ENCODE data around the gene CAVIN1. TPM values are rescaled to one million over a fixed set of nuclear protein-coding genes. Genes with fewer than 3 reads are reported as not detected.
"Not testable (repeated sequence)": the region's sequence is repeated elsewhere in the genome, so short reads cannot be mapped to it uniquely, and the experiment has no call there.

The CAVIN1 gene, protein sequence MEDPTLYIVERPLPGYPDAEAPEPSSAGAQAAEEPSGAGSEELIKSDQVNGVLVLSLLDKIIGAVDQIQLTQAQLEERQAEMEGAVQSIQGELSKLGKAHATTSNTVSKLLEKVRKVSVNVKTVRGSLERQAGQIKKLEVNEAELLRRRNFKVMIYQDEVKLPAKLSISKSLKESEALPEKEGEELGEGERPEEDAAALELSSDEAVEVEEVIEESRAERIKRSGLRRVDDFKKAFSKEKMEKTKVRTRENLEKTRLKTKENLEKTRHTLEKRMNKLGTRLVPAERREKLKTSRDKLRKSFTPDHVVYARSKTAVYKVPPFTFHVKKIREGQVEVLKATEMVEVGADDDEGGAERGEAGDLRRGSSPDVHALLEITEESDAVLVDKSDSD
- polyA plus RNA-seq: 100 to 1,000 TPM in 2 of 3 donors, 10 to 100 TPM in 1; 30.4 to 517 (median 414) TPM

DNA sequence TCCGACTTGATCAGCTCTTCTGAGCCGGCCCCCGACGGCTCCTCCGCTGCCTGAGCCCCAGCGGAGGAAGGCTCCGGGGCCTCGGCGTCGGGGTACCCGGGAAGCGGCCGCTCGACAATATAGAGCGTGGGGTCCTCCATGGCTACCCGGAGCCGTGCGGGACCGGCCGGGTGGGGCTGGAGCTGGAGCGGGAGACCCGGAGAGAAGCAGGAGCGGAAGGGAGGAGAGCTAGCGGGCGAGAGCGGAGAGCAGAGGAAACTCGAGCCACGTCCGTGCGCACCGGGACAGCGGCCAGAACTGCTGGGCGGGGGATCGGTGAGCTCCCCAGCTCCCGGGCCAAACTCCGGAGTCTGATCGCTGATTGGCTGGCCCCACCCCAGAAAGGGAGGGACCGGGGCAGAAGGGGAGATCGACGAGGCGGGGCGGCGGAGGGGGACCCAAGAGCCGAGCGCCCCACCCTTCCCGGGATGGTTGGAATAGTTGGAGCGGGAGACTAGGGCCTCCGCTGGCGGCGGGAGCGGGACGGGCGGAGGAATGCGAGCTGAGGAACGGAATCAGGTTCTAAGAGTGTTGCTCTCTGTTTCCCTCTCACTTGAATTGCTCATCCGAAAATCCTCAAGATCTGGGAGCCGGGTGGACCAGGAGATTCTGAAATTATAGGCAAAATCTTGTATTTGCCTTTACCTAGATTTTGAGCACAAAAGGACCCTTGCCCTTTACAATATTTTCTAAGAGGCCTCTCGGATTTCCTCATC lies at the start of gene CAVIN1:
TSS of gene CAVIN1 (minus strand) at position 299 of the 755 bp plus-strand sequence. CDS start at position 140, 159 bp downstream.
- H3K27ac ChIP-seq (ENCODE audit: low read depth, low read length): peak within 1 kb of the TSS; percentile 48
- 2 to 4% (median 2%) methylated on average over 51 to 58 of the region's 58 CpGs for WGBS, 3 donors

DNA sequence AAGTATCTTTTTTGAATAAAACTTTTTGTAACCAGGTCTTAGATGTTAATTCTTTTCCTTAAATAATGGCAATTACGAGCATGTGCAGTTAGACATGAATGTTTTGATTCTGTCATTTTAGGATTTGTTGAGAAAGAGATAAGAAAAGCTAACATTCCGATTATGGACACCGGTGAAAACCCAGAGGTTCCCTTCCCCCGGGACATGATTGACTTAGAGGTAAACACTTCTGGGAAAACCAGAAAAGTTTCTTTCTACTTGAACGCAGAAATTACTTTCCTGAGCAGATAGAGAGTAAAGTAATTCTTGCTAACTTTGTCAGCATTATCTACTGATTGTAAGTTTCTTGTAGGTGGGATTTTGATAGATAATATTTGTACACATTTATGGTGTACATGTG lies 44.8 kb upstream of the CAVIN1 start:
- WGBS, 3 donors: 26 to 74% (median 71%) methylated on average over 5 of the region's 5 CpGs
- no peak overlapping the region for H3K27ac ChIP-seq (ENCODE audit: low read depth, low read length)

DNA sequence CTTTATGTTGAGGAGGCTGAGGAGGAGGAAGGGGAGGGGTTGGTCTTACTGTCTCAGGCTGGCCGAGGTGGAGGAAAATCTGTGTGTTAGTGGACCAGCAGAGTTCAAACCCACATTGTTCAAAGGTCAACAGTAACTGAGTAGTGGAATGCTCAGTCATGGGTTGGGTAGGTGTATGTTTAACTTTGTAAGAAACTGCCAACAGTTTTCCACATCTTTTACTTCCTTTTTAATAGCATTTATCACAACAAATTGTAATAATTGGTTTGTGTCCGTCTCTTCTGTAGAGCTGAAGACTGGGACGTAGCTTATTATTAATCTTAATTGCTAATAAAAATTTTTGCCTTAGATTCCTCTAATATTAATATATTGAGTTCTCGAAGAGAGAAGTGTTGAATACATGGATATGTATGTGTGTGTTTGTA lies 40.9 kb upstream of the CAVIN1 start:
- 61 to 82% (median 78%) methylated on average over 4 of the region's 4 CpGs for WGBS, 3 donors
- no peak overlapping the region for H3K27ac ChIP-seq (ENCODE audit: low read depth, low read length)

DNA sequence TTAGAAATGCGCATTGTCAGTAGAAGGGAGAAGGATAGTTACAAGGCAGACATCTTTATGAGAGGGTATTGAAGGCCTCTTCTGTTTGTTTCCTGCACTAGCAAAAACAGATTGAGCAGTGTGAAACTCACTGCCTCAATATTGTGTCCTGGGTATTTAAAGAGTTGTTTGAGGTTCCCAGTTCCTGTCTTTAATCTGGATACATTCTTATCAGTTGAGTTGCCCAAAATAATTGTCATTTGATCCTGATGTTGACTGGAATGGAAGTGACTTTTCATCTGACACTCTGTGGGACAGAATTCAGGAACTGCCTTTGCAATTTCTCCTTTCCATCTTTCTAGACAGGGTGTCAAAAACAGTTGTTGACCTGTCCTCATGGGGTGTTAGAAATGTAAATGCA lies 37.3 kb upstream of the CAVIN1 start:
- no peak overlapping the region for H3K27ac ChIP-seq (ENCODE audit: low read depth, low read length)
- WGBS, 3 donors: 73 to 86% (median 82%) methylated on average over 1 of the region's 1 CpG

DNA sequence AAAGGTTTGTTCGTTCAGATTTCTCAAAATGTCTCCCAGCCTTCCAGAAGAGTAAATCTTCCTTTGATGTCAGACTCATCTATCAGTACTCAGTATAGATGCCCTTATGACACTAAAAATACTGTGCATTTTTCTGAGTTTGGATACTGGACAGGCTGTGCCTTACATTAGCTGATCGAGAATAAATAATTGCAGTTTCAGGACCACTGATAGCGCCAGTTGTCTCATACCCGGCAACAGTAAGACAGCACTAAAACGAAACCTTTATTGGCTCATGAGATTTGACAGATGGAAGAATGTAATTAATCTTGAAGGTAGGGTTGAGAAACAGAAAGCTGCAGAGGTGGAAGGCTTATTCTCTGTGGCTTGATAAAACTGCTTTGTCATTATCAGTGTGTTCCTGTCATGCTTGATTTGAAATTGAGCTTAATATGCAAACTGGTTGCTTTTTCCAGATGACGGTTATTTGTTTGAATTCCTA lies 36.8 kb upstream of the CAVIN1 start:
- WGBS, 3 donors: 6 to 12% (median 11%) methylated on average over 6 of the region's 6 CpGs

DNA sequence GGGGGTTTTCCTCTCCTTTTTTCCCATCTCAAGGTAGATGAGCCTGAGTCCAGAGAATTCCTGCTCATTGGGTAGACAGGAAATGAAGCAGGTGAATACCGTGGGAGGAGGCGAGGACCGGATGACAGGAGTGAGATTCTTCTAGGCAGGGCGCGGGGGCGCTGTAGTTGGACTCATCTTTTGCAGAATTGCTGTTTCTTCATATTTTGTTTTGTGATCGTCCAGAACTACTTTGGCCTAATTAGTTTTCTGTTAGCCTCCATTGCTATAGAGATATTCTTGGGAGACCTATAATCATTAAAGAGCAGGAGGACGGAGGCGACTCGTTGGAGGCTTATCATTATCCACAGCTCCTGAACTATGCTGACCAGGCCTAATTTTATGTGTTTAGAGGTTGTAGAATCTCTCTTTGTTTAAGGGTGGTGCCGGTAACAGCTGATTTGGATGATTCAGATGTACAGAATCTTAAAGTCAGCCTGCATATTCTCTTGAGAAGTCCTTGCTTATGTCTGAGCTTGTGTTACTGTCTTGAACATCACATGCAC lies 36.3 kb upstream of the CAVIN1 start:
- H3K27ac ChIP-seq (ENCODE audit: low read depth, low read length): peak overlapping the region; percentile 61
- 3 to 4% (median 4%) methylated on average over 11 of the region's 11 CpGs for WGBS, 3 donors

More for the DNA sequence above, 36.8 kb upstream of the CAVIN1 start:
- H3K27ac ChIP-seq (ENCODE audit: low read depth, low read length): no peak overlapping the region

DNA sequence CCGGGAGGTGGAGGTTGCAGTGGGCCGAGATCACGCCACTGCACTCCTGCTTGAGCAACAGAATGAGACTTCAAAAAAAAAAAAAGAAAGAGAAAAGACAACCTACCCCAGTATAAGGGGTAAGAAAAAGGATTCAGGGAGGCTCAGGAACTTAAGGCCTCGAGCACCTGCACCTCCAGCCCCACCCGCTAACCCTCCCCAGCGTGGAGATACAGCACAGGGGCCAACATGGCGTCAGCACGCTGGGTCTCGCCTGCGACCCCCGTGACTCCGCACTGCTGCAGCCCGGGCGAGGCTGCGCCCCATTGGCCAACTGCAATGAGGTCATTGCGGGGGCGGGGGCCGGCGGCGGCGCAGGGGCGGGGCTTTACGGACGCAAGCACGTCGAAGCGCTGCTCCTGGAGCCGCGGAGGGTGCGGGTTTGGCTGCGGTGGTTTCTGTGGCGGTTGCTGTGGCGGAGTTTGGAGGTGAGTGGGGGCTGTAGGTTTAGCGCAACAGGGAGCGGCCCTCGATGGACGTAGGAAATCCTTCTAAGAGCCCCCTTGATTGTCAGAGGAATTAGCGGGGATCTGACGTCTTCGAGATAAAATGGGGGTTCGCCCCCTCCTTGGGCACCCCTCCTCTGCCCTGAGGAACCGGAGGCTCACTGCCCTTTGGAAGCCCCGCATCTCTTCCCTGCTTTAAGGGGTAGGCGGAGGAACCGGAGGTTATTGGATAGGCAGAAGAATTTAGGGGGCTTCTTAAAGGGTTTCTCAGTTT lies 35.6 kb upstream of the CAVIN1 start, which contains the start of gene ATP6V0A1:
TSS of gene ATP6V0A1 (plus strand) at position 382 of the 759 bp plus-strand sequence. CDS start 2,017 bp downstream, outside the sequence.
- peak within 1 kb of the TSS; percentile 61 for H3K27ac ChIP-seq (ENCODE audit: low read depth, low read length)
- WGBS, 3 donors: 1% methylated on average over 45 of the region's 45 CpGs

DNA sequence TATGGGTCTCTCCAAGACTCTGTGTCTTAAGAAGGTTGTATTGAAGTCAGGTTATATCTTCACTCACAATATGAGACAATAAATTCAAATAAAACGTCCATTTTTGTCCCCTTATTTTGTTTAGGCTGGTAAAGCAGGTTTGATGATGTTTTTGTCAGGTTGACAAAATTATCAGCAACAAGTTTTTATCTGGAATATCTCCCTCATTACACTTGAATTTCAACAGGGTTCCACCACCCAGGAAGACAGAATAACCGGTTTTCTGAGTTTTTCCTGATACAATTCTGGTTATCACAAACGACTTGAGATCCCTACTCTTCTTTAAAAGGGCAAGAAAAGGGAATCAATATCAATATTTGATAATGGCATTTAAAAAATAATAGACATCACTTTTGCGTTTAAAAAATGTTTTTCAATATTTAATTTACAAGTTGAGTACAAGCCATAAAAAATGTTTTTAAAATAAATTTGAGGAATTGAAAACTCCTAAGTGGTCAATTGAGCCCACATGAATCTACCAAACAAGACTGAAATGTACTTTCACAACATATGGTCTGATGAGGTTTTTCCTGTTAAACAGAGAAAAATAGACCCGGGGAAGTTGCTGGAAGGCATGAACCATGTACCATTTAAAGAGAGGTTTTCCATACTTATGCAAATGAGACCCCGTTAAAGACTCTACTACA lies 34.2 kb upstream of the CAVIN1 start:
- H3K27ac ChIP-seq (ENCODE audit: low read depth, low read length): peak overlapping the region; percentile 15
- WGBS, 3 donors: 21 to 22% (median 22%) methylated on average over 6 of the region's 6 CpGs

DNA sequence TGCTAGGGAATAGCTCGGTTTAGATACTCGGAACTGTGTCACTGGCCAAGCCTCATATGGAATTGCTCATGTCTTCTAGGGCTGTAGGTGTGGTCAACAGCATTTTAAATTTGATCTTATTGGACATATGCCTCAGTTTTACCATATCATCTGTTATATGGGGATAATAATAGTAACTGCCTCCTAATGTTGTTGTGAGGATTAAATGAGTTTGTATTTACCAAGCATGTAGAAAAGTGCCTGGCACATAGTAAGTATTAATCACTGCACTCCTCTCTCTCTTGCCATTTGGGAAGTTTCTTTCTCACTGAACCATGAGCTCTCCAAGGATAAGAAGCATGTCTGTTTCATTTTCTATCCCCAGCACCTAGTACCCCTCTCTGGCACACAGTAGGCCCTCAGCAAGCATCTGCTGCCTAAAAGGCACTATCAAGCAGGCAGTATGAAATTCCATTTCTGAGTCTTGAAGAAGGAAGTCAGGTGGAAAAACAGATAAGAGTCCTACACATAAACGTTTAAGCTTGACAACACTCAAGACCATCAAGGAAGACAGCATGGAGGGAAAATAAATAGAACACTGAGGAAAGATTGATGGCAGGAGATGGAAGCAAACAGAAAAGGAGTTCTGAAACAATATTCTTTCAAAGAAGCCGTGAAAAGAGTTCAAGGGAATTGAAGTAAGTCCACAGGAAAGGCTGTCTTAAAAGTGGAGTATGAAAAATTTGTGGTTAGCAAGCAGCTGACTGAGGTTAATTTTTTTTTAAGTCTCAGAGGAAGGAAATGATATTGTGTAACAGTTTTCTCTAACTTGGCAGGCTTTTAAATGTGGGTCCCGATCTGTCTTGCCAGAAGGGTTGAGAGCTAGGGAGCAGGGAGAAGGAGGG lies 33.4 kb upstream of the CAVIN1 start:
- H3K27ac ChIP-seq (ENCODE audit: low read depth, low read length): peak overlapping the region; percentile 49

DNA sequence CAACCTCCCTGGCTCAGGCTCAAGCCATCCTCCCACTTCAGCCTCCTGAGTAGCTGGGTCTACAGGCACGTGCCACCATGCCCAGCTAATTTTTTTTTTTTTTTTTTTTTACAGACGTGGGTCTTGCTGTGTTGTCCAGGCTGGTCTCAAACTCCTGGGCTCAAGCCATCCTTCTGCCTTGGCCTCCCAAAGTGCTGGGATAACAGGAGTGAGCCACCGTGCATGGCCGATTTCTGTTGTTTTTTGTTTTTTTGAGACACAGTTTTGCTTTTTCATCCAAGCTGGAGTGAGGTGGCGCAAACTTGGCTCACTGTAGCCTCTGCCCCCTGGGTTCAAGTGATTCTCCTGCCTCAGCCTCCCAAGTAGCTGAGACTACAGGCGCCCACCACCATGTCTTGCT lies 31.9 kb upstream of the CAVIN1 start:
- 88 to 92% (median 91%) methylated on average over 6 of the region's 6 CpGs for WGBS, 3 donors
- H3K27ac ChIP-seq (ENCODE audit: low read depth, low read length): not testable (repeated sequence)

More for the DNA sequence above, 33.4 kb upstream of the CAVIN1 start:
- 37 to 41% (median 39%) methylated on average over 5 of the region's 5 CpGs for WGBS, 3 donors

DNA sequence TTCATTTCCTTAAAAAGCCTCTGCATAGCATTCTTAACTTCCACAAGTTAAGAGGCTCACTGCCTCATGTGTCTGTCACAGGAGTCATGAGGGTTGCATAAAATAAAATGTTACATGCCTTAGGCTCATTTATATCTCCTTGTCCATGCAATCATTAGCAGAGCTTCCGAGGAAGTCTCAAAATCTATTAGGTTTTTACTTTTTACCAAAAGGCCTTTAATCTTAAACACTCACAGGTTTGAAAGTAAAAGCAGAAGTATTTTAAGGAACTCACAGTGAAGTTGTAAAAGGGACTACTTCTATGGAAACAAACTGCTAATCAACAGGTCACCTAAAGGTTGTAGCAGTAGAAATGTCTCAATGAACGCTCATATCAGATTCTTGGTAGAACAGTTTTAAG lies 30.4 kb upstream of the CAVIN1 start:
- no peak overlapping the region for H3K27ac ChIP-seq (ENCODE audit: low read depth, low read length)
- WGBS, 3 donors: 66 to 84% (median 73%) methylated on average over 2 of the region's 2 CpGs

DNA sequence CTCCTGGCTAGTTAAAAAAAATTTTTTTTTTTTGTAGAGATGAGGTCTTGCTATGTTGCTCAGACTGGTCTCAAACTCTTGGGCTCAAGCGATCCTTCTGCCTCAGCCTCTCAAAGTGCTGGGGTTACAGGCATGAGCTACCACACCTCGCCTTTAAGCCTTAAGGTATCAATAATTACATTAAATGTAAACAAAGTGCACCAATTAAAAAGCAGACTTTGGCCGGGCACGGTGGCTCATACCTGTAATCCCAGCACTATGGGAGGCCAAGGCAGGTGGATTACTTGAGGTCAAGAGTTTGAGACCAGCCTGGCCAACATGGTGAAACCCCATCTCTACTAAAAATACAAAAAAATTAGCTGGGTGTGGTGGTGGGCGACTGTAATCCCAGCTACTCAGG lies 28.2 kb upstream of the CAVIN1 start:
- H3K27ac ChIP-seq (ENCODE audit: low read depth, low read length): not testable (repeated sequence)
- WGBS, 3 donors: 79 to 89% (median 89%) methylated on average over 5 of the region's 5 CpGs

DNA sequence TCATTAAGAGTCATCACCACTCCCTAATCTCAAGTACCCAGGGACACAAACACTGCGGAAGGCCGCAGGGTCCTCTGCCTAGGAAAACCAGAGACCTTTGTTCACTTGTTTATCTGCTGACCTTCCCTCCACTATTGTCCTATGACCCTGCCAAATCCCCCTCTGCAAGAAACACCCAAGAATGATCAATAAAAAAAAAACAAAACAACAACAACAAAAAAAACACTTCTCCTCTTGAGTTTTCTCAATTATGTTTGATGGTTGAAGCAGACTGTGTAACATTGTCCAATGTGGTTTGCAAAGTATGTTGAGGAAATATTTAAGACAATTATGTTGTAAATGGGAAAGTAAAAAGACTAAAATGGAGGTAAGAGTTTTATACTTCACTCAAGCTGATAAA lies 26.8 kb upstream of the CAVIN1 start:
- no CpG with 5 or more reads among the region's 2 CpGs for WGBS, 3 donors
- not testable (repeated sequence) for H3K27ac ChIP-seq (ENCODE audit: low read depth, low read length)

DNA sequence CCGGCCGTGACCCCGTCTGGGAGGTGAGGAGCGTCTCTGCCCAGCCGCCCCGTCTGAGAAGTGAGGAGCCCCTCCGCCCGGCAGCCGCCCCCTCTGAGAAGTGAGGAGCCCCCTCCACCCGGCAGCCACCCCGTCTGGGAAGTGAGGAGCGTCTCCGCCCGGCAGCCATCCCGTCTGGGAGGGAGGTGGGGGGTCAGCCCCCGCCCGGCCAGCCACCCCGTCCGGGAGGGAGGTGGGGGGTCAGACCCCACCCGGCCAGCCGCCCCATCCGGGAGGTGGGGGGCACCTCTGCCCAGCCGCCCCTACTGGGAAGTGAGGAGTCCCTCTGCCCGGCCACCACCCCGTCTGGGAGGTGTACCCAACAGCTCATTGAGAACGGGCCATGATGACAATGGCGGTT lies 26.1 kb upstream of the CAVIN1 start:
- H3K27ac ChIP-seq (ENCODE audit: low read depth, low read length): not testable (repeated sequence)
- WGBS, 3 donors: 90 to 96% (median 95%) methylated on average over 16 to 21 of the region's 27 CpGs

DNA sequence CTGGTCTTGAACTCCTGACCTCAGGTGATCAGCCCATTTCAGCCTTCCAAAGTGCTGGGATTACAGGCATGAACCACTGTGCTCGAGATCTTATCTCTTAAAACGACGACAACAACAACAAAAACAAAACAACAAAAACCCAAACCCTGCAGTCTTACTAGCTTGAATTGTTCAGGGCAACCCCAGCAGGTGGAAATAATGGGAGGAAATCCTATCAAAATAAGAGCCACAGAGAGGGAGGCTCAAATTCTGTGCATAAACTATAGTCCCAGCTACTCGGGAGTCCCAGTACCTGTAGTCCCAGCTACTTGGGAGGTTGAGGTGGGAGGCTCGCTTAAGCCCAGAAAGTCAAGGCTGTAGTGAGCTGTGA lies 19.1 kb upstream of the CAVIN1 start:
- no peak overlapping the region for H3K27ac ChIP-seq (ENCODE audit: low read depth, low read length)
- 32 to 55% (median 41%) methylated on average over 5 of the region's 5 CpGs for WGBS, 3 donors

DNA sequence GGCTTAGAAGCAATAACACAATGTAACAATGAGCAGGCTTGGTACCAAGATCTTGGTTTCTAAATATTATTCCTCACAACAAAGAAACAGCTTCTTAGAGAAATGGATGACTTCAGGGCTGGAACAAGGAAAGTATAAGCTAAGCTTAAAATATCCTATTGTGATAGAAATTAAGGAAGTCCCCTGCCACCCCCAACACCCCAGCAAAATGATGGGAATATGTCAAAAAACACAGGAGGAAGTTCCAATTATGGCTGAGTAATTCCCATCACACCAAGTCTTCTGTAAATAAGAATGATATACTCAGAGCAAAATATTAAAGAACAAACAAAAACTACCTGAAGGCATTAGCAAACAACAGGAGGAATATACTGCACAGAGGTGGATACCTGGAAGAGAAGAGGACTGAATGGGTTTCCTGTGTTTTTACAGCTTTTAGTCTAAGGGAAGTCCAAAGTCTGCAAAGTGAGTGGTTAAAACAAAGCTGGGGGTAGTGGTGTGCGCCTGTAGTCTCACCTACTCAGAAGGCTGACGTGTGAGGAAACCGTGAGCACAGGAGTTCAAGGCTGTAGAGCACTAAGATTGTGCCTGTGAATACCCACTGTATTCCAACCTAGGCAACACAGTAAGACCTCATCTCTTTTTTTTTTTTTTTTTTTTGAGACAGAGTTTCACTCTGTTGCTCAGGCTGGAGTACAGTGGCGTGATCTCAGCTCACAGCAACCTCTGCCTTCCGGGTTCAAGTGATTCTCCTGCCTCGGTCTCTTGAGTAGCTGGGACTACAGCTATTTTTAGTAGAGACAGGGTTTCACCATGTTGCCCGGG lies 18.5 kb upstream of the CAVIN1 start:
- 53 to 70% (median 54%) methylated on average over 7 of the region's 7 CpGs for WGBS, 3 donors

More for the DNA sequence above, 18.5 kb upstream of the CAVIN1 start:
- H3K27ac ChIP-seq (ENCODE audit: low read depth, low read length): no peak overlapping the region

Measured in adipose tissue (tissue), 3 donors.